ENCODE results near the gene ZBTB25.

DNA sequence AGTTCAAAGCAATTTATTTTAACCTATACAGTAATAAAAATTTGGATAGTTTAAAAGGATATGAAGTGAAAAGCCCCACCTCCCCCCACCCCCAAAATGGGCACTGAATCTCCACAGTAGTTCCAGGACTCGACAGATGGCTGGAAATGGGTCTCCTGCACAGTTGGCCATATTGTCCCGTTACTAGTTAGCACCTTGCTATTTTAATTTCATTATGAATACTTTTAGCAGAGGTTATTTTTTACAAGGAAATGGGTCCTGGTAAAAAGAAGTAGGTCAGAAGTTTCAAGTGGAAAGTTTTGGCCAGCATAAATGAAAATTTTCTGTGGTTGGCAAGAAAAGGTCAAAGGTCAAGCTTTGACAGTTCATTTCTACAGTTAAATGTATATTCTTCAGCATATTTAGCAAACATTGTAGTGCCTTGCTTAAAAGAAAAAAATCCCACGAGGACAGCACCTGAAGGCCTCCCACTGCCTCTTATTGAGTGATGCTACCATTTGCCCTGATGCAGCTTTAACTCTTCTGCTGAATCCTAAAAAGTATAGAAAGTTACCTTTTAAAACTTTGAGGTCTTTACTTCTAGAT is 87.2 kb downstream of the ZBTB25 start:
- TF ChIP-seq GATA2 (IDR thresholded peaks at IDR 0.05; ENCODE audit: low read depth, low read length) (no peak), GATA3 (IDR thresholded peaks at IDR 0.05; ENCODE audit: low read depth, low read length) (no peak)
